Measurements from ENCODE around the gene CCDC150.
A peak's percentile ranks its signal among the peaks of the same experiment; 100 is the strongest.

The CCDC150 gene

GRCh38 chr2:196639180-196640030, at the start of gene CCDC150:
Gene CCDC150, plus strand, starts transcription at chr2:196639715. Its CDS starts 52 bp downstream, at chr2:196639767.
- no peak for TF ChIP-seq GATA1 (IDR thresholded peaks at IDR 0.05; ENCODE audit: low read depth, low read length)
- peak; percentile 56 for TF ChIP-seq POLR2A (IDR thresholded peaks at IDR 0.05; ENCODE audit: low read length)
- peak; percentile 93 to 94 for DNase-seq

GRCh38 chr2:196590286-196590685, 49.2 kb upstream of the CCDC150 start:
- DNase-seq: no peak
- TF ChIP-seq POLR2A (IDR thresholded peaks at IDR 0.05; ENCODE audit: low read length): no peak
- TF ChIP-seq GATA1 (IDR thresholded peaks at IDR 0.05; ENCODE audit: low read depth, low read length): no peak

GRCh38 chr2:196591004-196591403, 48.5 kb upstream of the CCDC150 start:
- TF ChIP-seq POLR2A (IDR thresholded peaks at IDR 0.05; ENCODE audit: low read length) (no peak), GATA1 (IDR thresholded peaks at IDR 0.05; ENCODE audit: low read depth, low read length) (no peak)
- no peak for DNase-seq

- no peak for TF ChIP-seq POLR2A (IDR thresholded peaks at IDR 0.05; ENCODE audit: low read length)
- no peak for TF ChIP-seq GATA1 (IDR thresholded peaks at IDR 0.05; ENCODE audit: low read depth, low read length)
- DNase-seq: no peak
Measured at GRCh38 chr2:196591621-196592022, 47.9 kb upstream of the CCDC150 start.

GRCh38 chr2:196592331-196592910, 47.1 kb upstream of the CCDC150 start:
- TF ChIP-seq GATA1 (IDR thresholded peaks at IDR 0.05; ENCODE audit: low read depth, low read length) (no peak), POLR2A (IDR thresholded peaks at IDR 0.05; ENCODE audit: low read length) (no peak)
- no peak for DNase-seq

GRCh38 chr2:196592911-196593881, 46.3 kb upstream of the CCDC150 start, which contains the start of gene HECW2:
Gene HECW2, minus strand, starts transcription at chr2:196593554.
- TF ChIP-seq GATA1 (IDR thresholded peaks at IDR 0.05; ENCODE audit: low read depth, low read length) (no peak), POLR2A (IDR thresholded peaks at IDR 0.05; ENCODE audit: low read length) (no peak)
- peak; percentile 19 to 33 for DNase-seq

- no peak for DNase-seq
- TF ChIP-seq GATA1 (IDR thresholded peaks at IDR 0.05; ENCODE audit: low read depth, low read length) (no peak), POLR2A (IDR thresholded peaks at IDR 0.05; ENCODE audit: low read length) (no peak)
Measured at GRCh38 chr2:196594158-196594557, 45.4 kb upstream of the CCDC150 start.

GRCh38 chr2:196597531-196597930, 42.0 kb upstream of the CCDC150 start:
- TF ChIP-seq POLR2A (IDR thresholded peaks at IDR 0.05; ENCODE audit: low read length): no peak
- TF ChIP-seq GATA1 (IDR thresholded peaks at IDR 0.05; ENCODE audit: low read depth, low read length): no peak
- no peak for DNase-seq

- DNase-seq: no peak
- TF ChIP-seq POLR2A (IDR thresholded peaks at IDR 0.05; ENCODE audit: low read length): no peak
- no peak for TF ChIP-seq GATA1 (IDR thresholded peaks at IDR 0.05; ENCODE audit: low read depth, low read length)
Measured at GRCh38 chr2:196598412-196598811, 41.1 kb upstream of the CCDC150 start.

GRCh38 chr2:196598846-196599245, 40.7 kb upstream of the CCDC150 start:
- no peak for TF ChIP-seq POLR2A (IDR thresholded peaks at IDR 0.05; ENCODE audit: low read length)
- TF ChIP-seq GATA1 (IDR thresholded peaks at IDR 0.05; ENCODE audit: low read depth, low read length): no peak
- no peak for DNase-seq

- TF ChIP-seq POLR2A (IDR thresholded peaks at IDR 0.05; ENCODE audit: low read length): no peak
- no peak for TF ChIP-seq GATA1 (IDR thresholded peaks at IDR 0.05; ENCODE audit: low read depth, low read length)
- DNase-seq: peak; percentile 48 to 73
Measured at GRCh38 chr2:196601430-196602306, 37.8 kb upstream of the CCDC150 start.

- no peak for TF ChIP-seq POLR2A (IDR thresholded peaks at IDR 0.05; ENCODE audit: low read length)
- no peak for TF ChIP-seq GATA1 (IDR thresholded peaks at IDR 0.05; ENCODE audit: low read depth, low read length)
- no peak for DNase-seq
Measured at GRCh38 chr2:196604196-196604595, 35.3 kb upstream of the CCDC150 start.

GRCh38 chr2:196606516-196606915, 33.0 kb upstream of the CCDC150 start:
- TF ChIP-seq POLR2A (IDR thresholded peaks at IDR 0.05; ENCODE audit: low read length) (no peak), GATA1 (IDR thresholded peaks at IDR 0.05; ENCODE audit: low read depth, low read length) (no peak)
- DNase-seq: no peak
